Activated T-cell treated with anti-CD3 and anti-CD28 coated beads for 4 hours (primary cell): ENCODE data around the gene CNOT10.
"Not testable (repeated sequence)": the region's sequence is repeated elsewhere in the genome, so short reads cannot be mapped to it uniquely, and the experiment has no call there.

Source experiments
- DNase-seq: peaks from one replicate; pipeline ENCODE4 v3.0.0-alpha.2; 2020

The CNOT10 gene

DNA sequence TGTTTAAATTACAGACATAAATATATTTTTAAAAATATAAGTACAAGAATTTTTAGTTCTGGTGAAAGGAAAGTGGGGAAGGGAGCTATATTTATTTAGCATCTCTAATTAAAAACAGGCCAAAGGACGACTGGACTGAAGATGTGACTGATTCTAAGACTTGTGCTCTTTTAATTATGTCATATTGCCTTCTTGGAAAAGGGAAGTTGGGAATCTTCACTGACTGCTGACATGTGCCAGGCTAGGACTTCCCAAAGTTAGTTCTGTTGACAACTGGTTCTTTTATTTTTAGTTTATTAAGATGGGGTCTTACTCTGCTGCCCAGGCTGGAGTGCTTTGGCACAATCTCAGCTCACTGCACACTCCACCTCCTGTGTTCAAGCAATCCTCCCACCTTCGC lies 13.5 kb downstream of the CNOT10 start:
- no peak for DNase-seq

- DNase-seq, result no peak
These were observed 14.4 kb downstream of the CNOT10 start for GRCh38 chr3:32699429-32699828.

GRCh38 chr3:32700244-32700643 lies 15.3 kb downstream of the CNOT10 start:
- no peak for DNase-seq

- DNase-seq, result no peak
These were observed 18.5 kb downstream of the CNOT10 start for GRCh38 chr3:32703491-32703972.

- no peak for DNase-seq
These were observed 20.2 kb downstream of the CNOT10 start for GRCh38 chr3:32705232-32705631.

GRCh38 chr3:32706348-32707025 lies 21.5 kb downstream of the CNOT10 start:
- no peak for DNase-seq

GRCh38 chr3:32707026-32707370 lies 22.0 kb downstream of the CNOT10 start:
- DNase-seq, result no peak

DNA sequence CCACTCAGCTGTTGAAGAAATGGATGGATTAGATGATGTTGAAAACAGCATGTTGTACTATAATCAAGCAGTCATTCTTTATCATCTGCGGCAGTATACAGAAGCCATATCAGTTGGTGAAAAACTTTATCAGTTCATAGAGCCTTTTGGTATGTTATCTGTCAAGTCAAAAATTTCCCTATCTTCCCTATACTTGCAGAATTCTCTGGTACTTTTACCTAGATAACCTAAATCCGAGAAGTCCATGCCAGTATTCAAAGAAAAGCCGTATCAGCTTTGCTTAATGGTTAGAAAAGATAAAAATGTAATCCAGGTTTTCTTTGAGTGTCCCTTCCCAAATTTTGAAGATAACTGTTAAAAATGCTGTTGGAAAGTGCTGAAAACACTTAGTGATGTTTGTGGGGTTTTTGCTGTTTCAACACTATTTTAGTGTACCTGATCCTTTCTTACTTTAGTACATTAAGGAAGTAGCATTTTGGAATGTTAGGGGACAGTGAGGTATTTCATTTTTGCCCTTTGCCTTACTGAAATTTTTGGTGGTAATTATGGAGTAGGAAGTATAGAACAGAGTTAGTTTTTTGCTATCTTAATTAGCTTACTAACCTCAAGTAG lies 23.8 kb downstream of the CNOT10 start:
- DNase-seq, result no peak

DNA sequence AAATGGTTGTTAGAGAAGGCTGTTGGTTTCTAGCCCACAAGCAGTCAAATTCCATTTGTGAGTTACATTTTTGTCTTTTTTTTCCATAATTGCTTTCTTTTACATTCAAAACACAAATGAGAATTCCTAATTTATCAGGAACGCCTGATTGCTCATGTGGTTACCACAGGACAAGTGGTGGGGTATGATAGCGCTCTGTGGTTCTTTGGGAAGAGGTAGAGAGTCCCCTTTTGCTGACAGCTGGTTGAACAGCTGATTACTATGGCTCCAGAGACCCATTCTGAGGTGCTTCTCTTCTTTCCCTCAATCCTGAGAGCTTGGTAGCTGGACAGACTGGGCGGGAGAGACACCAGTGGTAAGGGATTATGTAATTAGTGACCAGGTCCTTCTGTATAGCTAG lies 24.4 kb downstream of the CNOT10 start:
- DNase-seq, result no peak

DNA sequence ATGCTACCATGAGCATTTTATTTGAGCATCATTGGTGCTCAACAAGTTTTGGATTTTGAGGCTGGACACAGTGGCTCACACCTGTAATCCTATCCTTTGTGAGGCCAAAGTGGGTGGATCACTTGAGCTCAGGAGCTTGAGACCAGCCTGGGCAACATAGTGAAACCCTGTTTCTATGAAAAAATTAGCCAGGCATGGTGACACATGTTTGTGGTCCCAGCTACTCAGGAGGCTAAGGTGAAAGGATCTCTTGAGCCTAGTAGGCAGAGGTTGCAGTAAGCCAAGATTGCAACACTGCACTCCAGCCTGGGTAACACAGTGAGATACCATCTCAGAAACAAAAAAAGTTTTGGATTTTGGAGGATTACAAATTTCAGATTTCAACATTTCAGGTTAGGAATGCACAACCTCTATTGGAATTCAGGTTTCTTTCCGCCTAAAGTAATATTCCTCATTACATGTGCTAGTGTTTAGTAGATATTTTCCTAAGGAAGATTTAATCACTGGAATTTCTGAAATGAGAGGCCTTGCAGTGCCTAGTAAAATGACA lies 27.6 kb downstream of the CNOT10 start:
- DNase-seq, result no peak

- no peak for DNase-seq
These were observed 28.2 kb downstream of the CNOT10 start for GRCh38 chr3:32713181-32713580.

- DNase-seq, result no peak
These were observed 34.3 kb downstream of the CNOT10 start for GRCh38 chr3:32719335-32719734.

DNA sequence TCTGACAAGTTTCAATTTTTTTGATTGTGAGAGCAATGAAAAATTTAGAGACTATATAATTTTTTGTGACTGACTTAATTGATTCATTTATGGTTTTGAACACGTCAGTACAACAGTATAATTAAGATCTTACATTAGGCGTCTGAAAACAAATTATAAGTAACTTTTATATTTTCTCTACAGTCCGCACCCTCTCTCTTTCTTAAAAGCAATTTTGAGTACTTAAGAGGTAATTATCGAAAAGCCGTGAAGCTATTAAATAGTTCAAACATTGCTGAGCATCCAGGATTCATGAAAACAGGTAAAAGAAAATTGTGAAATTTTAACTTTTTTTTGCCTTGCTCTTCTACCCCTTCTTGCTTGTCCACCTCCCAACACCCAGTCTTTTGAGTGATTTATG lies 34.9 kb downstream of the CNOT10 start:
- no peak for DNase-seq

DNA sequence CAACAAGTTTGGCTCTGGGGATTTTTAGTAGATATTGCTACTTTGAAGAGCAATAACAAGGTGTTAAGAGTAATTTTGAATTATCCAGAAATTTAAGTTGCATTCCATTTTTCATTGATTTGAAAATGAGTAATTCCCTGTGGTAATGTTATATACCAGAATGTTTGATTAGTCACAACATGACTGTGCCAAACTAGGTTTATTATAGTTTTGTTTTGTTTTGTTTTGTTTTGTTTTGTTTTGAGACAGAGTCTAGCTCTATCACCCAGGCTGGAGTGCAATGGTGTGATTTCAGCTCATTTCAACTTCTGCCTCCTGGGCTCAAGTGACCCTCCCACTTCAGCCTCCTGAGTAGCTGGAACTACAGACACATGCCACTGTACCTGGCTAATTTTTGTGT lies 40.7 kb downstream of the CNOT10 start:
- DNase-seq, result no peak

- no peak for DNase-seq
These were observed 48.7 kb downstream of the CNOT10 start for GRCh38 chr3:32733631-32734229.

DNA sequence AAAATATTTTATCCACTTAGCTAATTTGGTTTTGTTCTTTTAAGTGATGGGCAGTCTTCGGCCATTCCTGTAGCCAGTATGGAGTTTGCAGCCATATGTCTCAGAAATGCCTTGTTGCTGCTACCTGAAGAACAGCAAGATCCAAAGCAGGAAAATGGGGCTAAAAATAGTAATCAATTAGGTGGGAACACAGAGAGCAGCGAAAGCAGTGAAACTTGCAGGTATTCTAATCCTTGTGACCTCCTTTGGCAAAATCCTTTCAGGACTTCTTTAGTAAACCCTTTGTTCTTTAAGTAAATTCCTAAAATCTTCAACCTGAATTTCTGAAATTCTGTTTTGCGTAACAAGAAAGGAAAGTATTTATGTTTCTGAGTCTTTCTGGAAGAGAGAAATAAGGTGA lies 49.8 kb downstream of the CNOT10 start:
- no peak for DNase-seq

DNA sequence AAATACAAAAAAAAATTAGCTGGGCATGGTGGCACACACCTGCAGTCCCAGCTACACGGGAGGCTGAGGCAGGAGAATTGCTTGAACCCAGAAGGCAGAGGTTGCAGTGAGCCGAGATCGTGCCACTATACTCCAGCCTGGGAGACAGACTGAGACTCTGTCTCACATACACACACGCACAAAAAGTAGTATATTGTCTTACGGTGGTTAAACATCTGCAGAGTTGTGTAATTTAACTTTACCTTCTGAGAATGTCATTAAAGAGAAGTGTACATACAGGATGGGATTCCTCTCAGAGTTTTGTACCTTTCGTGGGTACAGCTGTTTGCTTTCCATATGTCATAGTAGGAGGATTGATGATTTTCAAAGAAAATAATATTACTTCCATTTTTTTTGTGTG lies 58.5 kb downstream of the CNOT10 start:
- not testable (repeated sequence) for DNase-seq

DNA sequence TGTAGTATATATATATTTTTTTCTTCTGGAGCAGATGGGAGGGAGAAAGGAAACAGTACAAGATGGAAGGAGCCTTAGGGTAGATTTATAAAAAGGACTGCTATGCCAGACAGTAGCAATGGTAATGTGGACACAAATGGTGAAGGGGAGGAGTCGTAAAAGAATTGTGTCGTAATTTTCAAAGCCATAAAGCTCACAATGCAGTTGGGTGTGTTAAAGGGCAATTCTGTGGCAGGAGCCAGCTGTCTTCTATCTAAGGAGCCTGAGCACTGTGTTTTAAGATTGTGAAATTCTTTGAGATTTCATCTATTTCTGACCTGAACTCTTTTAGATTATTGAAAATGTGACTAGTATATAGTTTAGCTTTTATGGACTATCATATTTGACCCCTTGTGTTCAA lies 58.9 kb downstream of the CNOT10 start:
- DNase-seq, result no peak

DNA sequence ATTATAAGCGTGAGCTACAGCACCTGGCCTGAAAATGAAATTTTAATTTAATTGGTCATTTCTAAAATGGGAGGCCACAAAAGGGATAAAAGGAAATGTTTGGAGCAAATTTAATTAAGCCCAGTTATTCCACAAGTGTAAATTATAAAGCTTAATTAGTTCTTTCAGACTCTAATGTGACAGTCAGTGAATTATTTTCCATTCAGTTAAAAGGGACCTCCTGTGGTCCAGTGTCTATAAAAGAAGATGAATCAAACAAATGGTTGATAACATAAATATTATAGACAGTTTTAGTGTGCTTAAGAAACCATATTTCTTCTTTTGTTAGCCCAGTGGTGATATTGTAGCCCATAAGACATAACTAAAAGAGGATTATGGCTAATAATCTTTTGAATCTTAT lies 66.4 kb downstream of the CNOT10 start:
- DNase-seq, result no peak

DNA sequence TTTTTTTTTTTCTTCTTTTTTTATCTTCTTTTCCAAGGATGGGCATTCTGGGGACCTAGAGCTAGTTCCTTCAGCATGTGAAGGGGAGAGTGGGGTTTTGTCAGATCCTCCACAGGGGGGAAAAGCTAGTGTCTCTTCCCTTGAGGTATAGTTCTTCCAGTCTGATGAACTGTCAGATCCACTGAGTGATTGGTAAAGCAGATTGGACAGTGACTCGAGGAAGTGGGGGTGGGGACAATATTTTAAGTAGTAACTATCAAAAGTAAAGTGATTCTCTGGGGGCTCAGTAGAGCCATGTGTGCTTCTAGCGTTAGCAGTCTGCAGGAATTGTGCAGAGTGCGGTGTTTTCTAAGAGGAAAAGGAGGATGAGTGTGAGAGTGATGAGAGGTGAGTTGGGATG lies 70.8 kb downstream of the CNOT10 start:
- no peak for DNase-seq

DNA sequence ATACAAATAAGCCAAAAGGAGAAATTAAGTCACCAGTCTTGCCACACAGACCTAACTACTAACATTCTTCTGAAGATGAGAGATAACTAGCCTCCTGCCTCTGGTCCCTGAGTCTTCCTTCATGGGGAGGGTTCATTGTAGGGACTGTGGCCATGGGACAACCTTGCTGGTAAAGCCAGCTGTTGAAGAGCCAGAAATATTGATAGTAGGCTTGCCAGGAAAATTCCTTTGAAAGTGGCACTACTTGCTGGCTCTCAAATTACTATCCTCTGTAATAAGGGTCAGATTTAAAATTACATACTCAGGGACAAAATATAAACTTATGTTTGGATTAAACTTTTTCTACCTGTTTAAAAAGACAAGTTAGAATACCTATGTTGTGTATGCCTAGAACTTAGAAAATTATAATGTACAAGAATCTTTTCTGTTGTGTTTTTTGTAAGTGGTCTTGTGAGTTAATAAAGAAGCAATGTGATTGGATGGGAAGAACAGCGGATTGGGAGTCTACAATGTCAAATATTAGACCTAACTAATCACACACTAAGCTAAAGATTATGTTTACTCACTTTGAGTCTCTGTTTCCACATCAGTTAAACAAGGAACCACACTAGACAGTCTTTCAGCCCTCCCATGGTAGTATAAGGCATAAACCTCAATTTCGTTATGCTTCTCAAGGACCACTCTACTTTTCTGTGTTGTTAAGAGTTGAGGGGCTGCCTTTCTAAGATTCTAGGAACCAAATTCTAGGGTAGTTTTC lies 72.8 kb downstream of the CNOT10 start:
- no peak for DNase-seq

- DNase-seq, result no peak
These were observed 73.4 kb downstream of the CNOT10 start for GRCh38 chr3:32758375-32758753.

- no peak for DNase-seq
These were observed 74.4 kb downstream of the CNOT10 start for GRCh38 chr3:32759342-32759741.

DNA sequence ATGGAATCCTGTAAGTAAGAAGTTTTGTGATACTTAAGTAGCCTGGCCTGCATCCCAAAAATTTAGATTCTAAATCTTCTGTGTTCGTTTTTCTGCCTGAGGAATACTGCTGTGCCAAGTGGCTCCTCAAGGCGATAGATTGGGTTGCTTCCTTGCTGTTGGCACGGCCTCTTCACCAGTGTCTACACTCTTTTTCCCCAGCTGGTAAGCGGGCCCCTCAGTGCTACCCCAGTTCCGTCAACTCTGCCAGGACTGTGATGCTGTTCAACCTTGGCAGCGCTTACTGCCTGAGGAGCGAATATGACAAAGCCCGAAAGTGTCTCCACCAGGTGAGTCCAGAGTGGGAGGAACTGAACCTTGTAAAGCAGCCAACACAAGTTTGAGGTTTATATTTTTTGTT lies 79.5 kb downstream of the CNOT10 start:
- DNase-seq, result no peak
